ENCODE data around the gene THTPA.

Gene THTPA

GRCh38 chr14:23567186-23568020, 11.3 kb downstream of the THTPA start, which contains the start of gene AP1G2:
TSS of gene AP1G2 (minus strand) at chr14:23567791. CDS start at chr14:23567314, 477 bp downstream.
- peak; percentile 71 to 76 for DNase-seq (ENCODE audit: low read depth in 1 of 2, low spot score in 1 of 2)

DNA sequence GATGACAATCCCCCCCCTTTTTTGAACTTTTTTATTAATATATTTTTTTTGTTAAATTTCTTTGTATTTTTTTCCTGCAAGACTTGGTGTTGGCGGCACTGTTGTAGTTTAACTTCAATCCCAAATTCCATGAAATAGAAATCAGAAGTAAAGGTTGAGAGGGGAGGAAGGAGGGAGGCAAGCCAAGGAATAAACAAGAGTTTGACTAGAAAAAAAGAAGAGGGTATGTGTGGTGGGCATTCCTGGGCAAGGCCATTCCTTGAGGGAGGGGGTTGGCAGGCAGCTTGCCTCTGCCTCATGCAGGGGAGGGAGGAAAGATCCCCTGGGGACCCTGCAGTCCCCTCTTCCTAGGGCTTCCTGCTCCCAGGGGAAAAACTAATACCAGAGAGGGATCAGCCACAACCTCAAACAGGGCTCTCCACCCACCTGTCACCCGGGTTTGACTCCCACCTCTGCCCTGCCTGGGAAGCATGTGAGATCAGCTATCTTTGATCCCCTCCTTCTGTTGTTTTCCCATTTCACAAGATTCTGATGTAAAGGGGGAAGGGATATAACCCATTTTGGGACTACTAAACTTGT, 12.0 kb downstream of the THTPA start:
- DNase-seq (ENCODE audit: low read depth in 1 of 2, low spot score in 1 of 2), result no peak

DNA sequence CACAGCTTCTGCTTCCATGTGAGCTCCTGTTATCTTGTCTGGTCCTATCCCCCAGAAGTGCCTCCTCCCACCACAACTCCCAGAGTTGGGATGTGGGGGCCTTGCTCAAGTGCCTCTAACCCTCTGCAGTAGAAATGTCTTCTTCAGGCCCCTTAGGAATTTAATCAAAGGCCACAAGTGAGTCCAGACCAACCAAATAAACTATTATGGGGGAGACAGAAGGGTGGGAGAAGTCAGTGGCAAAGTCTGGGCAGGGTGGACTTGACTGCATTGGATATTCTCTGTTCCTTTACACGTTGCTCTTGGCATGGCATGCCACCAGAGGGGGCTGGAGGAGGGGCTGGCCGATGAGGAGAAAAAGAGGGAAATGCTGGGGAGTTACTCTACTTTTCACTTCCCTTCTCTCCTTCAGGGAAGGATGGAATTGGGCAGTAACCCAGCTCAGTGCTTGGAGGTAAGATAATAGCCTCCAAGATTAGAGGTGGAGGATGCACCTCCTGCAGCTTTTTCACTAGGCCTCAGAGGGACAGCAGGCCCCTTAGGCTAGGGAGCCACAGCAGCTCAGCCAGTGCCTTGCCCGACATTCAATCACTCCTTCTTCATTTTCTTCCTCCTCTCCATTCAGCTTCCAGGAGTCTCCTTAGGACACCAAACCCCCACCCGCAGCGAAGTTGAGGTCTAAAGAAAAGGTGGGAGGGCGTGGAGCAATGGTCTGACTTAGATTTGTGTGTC, 12.7 kb downstream of the THTPA start:
- DNase-seq (ENCODE audit: low read depth in 1 of 2, low spot score in 1 of 2), result no peak

DNA sequence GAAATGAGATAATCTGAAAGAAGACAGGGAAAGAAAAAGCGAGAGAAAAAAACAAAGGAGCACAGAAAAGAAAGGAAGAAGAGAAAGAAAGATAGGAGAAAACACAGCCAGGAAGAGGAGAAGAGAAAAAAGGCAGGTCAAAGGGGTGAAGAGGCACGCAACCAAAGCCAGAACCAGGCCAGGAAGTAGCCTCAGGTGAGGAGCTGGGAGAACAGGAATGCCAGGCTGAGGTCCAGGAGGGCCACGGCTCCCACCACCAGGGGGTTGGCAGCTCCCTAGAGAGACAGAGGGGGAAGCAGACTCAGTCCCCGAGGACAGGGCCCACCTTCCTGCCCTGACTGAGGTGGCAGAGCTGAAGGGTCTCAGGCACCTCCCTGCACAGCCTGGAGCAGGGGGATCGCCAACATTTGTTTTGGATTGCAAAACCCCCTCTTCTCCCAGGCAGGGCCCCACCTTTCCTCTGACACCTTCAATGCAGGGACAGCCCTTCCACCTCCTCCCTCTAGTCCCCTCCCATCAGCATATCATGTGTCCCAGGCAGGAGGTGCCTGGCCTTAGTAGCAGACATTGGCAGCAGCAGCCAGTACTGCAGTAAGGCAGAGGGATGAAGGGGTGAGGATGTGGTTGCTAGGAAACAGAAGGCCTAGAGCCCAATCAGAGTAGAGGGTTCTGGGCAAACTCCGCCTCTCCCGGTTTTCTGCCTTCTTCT, 13.5 kb downstream of the THTPA start:
- DNase-seq (ENCODE audit: low read depth in 1 of 2, low spot score in 1 of 2), result no peak

DNA sequence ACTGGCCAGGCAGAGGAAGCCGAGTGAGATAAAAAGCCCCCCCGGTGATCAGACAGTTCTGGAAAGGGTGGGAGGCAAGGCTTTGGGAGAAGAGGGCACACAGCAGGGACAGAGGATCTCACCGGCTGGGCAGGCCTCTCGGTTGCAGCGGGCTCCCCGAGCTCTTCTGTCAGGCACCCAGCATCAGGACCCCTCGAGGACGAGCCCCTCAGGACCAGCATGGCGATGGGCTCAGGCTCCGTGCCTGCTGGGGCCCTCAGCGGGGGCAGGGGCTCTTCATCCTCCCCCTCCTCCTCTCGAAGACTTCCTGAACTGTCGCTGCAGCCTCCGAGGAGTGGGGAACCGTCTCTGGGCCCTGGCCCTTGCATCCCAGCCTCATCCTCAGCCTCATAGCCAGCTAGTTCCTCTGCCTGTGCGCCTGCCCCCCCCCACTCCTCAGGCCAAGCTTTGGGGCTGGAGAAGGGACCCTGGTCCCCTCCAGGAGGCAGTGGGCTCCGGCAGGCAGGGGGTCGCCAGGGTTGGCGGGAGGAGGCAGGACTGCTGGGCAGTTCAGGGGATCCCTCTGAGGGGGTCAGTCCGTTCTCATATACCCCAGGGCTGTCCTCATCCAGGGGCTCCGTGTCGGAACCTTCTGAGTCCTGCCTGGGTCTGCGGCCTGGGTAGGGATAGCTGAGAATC, 14.9 kb downstream of the THTPA start:
- no peak for DNase-seq (ENCODE audit: low read depth in 1 of 2, low spot score in 1 of 2)

DNA sequence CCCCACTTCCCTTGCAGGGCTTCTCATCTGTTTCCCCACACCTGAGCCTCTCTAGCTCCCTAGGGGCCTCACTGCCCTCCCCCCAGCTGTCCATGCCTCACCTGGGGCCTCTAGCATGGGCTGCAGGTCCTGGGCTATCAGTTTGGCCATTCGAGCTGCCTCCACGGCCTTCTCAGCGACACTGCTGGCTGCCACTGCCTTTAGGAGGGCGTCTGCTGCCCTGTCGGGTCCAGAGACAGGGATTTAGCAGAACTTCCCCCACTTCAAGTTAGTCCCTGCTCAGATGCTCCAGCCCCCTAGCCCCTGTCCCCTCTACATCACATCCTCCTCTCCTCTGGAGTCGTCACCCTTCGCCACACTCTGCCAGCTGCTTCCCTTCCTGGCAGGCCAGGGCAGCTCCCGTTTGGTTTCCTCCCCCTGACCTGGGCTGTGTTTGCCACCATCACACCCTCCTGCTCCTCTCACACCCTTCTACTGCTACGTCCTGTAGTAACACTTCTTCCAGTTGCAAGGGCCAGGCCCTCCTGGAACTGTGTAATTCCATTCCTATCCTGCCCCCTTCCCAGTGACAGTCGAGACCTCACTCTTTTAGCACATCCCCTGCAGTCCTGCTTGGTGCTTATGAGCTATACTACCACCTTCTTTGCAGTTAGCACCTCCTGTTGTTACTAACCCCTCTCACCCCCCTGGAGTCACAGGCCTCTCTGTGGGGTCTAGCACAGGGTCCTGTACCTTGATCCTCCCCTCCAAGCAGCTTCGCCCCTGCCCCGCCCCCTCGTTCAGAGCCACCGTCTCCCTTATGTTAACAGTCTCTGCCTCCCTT, 15.8 kb downstream of the THTPA start:
- DNase-seq (ENCODE audit: low read depth in 1 of 2, low spot score in 1 of 2), result no peak

GRCh38 chr14:23572524-23572828, 16.4 kb downstream of the THTPA start:
- no peak for DNase-seq (ENCODE audit: low read depth in 1 of 2, low spot score in 1 of 2)

GRCh38 chr14:23572836-23573235, 16.8 kb downstream of the THTPA start:
- DNase-seq (ENCODE audit: low read depth in 1 of 2, low spot score in 1 of 2), result no peak

- no peak for DNase-seq (ENCODE audit: low read depth in 1 of 2, low spot score in 1 of 2)
Measured at GRCh38 chr14:23573384-23574015, 17.4 kb downstream of the THTPA start.

DNA sequence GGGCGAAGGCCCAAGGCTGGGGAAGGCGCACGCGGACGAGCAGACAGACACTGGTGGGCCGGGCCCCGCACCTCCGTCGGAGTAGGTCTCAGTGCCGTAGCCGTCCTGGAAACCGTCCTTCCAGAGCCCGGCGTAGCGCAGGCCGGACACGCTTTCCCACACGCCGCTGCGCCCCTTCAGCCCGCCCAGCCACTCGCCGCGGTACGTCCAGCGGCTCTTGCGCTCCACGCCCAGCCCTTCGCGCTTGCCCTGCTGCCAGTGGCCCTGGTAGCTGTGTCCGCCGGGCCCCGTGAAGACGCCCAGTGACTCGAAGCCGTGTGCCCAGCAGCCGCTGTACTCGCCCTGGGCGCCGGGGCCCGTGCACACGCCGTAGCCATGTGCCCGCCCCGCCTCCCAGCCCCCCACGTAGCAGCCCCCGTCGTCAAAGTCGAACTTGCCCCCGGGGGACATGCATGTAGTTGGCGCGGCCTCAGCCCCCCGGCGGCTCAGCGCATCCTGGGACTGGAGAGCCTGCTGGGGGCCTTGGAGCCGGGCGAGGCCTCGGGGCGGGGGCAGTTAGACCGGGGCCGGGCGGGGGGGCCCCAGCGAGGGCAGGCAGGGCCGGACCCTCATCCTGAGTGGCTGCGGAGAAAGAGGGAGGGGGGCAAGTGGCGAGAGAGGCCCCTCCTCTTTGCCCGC, 21.1 kb downstream of the THTPA start:
- no peak for DNase-seq (ENCODE audit: low read depth in 1 of 2, low spot score in 1 of 2)

DNA sequence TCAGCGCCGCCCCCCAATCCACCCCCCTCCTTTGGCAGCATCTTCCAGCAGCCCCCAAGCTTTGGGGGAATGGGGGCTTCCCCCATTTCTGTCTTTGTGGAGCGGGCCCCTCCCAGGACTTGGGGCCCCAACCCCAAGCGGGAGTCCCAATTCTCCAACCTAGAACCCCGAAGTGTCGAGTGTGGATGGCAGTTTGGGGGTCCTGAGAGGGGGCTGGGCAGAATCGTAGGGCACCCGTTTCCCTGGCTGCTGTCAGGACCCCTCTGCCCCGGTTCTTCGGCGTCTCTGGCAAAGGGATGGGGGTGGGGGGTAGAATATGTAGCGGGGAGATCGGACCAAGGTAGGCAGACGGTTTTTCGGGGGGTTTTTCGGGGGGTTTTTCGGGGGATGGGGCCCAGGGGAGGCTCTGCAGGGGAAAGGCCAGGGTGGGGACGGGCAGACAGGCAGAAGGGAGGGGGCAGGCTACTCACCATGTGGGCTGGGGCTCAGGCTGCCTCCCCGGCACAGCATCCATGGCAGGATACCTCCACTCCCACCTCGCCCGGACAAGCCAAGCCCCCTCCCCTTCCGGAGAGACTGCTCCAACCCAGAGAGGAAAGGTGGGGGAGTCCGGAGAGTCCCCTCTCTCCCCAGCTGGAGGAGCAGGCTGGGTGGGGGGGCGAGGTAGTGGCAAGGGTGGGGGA, 21.8 kb downstream of the THTPA start:
- DNase-seq (ENCODE audit: low read depth in 1 of 2, low spot score in 1 of 2), result no peak

DNA sequence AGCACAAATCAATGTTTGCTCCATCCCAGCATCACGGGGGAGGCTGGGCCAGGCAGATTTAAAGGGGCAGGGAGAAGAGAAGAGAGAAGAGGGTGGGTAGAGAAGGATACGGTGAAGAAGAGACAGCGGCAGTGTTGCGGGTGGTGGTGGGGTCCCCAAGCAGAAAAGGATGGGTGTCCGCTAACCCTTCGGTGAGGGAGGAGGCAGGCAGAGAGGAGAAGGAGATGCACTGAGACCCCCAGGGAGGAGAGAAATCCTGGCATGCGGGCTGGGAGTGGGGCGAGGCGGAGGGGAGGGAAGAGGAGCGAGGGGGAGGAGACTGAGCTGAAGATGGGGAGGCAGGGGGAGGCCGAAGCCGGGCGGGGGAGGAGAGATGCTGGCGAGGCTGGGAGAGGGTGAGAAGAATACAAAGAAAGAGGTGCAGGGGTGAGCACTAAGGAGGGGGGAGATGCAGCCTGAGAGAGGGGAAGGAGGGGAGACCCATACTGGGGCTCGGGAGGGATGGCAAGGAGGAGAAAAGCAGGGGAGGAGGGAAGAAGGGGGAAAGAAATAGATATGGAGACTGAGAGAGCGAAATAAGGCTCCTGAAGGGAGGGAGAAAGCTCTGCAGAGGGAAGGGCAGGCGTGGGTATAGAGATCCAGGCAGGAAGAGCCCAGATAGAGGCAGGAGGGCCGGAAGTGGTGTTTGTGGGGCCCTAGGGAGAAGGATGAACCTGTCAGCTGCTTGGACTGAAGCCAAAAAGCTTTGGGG, 22.7 kb downstream of the THTPA start, which contains the start of gene JPH4:
Gene JPH4 (minus strand): TSS at position 231 of the 751 bp plus-strand sequence. CDS start 1,337 bp downstream, outside the sequence.
- no peak for DNase-seq (ENCODE audit: low read depth in 1 of 2, low spot score in 1 of 2)

- no peak for DNase-seq (ENCODE audit: low read depth in 1 of 2, low spot score in 1 of 2)
Measured at GRCh38 chr14:23579311-23579630, 23.2 kb downstream of the THTPA start.

DNA sequence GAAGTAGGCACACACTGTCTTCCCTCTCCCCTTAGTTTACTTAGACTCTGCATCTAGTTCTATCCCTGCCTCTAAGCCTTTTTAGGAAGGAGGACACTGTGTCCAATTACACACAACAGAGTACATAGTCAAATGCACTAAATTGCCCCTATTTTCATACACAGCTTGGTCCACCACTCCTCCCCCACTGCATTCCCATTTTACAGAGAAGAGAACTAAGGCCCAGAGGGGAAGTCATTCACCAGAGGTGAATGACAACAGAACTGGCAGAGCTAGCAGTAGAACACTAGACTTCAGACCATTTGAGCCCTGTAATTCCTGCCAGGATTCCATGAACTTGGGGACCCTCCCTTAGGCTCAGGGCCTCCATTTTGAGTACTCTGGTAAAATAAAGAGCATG, 23.7 kb downstream of the THTPA start:
- DNase-seq (ENCODE audit: low read depth in 1 of 2, low spot score in 1 of 2), result no peak

DNA sequence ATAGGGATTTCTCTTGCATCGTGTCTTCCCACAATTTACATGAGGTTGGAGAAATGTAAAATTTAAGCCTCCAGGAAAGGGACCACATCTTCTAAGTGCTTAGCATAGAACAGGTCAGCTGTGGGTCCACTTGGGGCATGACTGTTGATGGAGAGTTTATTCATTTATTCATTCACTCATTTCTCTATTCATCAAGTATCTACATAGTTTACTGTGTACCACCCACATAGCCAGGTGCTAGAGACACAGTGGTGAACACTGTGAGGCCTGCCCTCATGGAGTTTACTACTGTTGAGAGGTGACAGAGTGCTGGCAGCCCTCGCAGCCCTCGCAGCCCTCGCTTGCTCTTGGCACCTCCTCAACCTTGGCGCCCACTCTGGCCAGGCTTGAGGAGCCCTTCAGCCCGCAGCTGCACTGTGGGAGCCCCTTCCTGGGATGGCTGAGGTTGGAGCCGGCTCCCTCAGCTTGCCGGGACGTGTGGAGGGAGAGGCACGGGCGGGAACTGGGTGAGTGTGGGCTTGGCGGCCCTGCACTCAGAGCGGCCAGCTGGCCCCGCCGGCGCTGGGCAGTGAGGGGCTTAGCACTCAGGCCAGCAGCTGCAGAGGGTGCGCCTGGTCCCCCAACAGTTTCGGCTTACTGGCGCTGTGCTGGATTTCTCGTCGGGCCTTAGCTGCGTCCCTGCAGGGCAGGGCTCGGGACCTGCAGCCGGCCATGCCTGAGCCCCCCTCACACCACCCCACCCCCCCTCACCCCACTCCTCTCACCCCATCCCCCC, 24.3 kb downstream of the THTPA start:
- no peak for DNase-seq (ENCODE audit: low read depth in 1 of 2, low spot score in 1 of 2)

DNA sequence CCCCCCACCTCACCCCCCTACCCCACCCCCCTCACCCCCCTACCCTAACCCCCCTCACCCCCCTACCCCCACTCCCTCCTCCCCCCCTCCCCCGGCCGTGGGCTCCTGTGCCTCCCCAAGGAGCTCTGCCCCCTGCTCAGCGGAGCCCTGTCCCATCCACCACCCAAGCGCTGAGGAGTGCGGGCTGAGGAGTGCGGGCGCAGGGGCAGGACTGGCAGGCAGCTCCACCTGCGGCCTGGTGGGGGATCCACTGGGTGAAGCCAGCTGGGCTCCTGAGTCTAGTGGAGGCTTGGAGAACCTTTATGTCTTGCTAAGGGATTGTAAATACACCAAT, 24.8 kb downstream of the THTPA start:
- no peak for DNase-seq (ENCODE audit: low read depth in 1 of 2, low spot score in 1 of 2)
